Epithelial cell of proximal tubule (primary cell): ENCODE measurements around the gene GPC1. TPM values are rescaled to one million over a fixed set of nuclear protein-coding genes. Genes with fewer than 3 reads are reported as not detected.

Experiments
- DNase-seq: peaks from one replicate; pipeline ENCODE4 v3.0.0-alpha.2; 2011; ENCODE audit warnings: low read depth
- H3K4me3 ChIP-seq: 2 replicates; pipeline ENCODE4 v1.5.1; 2011; ENCODE audit warnings: low read depth, mild to moderate bottlenecking, low read length
- total RNA-seq: library from RNA; depleted of rRNA; stranded (reverse); fragments of >200 nt; gene quantifications from 2 replicates; pipeline ENCODE4 v1.2.3, GENCODE V29; 2015
- TF ChIP-seq, protein P1 (sequence below): conservative IDR thresholded peaks from 2 replicates; pipeline ENCODE4 v1.5.1; 2012; ENCODE audit warnings: low read depth, mild to moderate bottlenecking, low read length

Gene GPC1
- total RNA-seq, 1 donor from 2014 or later, result 45.4 TPM

- TF ChIP-seq, protein P1, sequence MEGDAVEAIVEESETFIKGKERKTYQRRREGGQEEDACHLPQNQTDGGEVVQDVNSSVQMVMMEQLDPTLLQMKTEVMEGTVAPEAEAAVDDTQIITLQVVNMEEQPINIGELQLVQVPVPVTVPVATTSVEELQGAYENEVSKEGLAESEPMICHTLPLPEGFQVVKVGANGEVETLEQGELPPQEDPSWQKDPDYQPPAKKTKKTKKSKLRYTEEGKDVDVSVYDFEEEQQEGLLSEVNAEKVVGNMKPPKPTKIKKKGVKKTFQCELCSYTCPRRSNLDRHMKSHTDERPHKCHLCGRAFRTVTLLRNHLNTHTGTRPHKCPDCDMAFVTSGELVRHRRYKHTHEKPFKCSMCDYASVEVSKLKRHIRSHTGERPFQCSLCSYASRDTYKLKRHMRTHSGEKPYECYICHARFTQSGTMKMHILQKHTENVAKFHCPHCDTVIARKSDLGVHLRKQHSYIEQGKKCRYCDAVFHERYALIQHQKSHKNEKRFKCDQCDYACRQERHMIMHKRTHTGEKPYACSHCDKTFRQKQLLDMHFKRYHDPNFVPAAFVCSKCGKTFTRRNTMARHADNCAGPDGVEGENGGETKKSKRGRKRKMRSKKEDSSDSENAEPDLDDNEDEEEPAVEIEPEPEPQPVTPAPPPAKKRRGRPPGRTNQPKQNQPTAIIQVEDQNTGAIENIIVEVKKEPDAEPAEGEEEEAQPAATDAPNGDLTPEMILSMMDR, result no peak
- no peak overlapping the region for H3K4me3 ChIP-seq
- DNase-seq, result no peak
Observed at GRCh38 chr2:240418311-240418710, 17.2 kb upstream of the GPC1 start.

DNA sequence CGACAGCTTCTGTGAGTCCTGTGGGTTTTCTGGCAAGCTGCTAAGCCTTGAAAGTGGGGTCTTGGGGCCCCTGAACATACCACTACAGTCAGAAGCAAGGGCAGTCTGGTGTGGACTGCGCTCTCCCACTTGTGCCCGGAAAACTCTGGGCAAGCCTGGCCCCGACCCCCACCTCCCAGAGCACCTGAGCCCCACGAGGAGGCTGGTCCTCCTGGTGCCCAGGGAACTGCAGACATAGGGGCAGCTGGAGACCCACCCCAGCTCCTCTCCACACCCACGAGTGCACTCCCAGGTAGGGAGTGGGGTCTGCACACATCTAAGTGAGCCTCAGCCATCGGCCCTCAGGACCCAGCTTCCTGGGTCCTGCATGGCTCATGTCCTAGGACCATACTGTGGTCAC lies 16.2 kb upstream of the GPC1 start:
- TF ChIP-seq, protein P1, result no peak
- H3K4me3 ChIP-seq, result no peak overlapping the region
- no peak for DNase-seq

DNA sequence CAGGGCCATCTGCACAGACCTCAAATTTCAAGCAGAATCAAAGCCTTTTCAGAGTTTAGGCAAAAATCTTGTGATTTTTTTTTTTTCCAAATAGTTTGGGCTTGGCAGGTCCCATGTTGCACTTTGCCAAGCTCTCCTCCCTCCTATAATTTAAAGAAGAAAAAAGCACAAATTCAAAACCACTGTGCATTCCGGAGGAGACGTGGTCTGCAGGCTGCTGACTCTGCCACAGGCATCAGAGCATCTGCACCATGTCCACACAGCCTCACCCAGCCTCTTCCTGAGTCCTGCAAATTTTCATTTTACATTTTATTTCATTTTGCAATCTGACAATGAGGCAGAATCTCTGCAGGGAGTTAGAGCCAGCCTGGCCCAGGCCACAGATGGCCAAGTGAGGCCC lies 15.7 kb upstream of the GPC1 start:
- no peak for DNase-seq
- TF ChIP-seq, protein P1, result no peak

GRCh38 chr2:240420206-240421104 lies 15.0 kb upstream of the GPC1 start:
- DNase-seq, result no peak
- H3K4me3 ChIP-seq, result no peak overlapping the region
- TF ChIP-seq, protein P1, result no peak

More for the DNA sequence above, 15.7 kb upstream of the GPC1 start:
- no peak overlapping the region for H3K4me3 ChIP-seq

GRCh38 chr2:240421381-240421780 lies 14.1 kb upstream of the GPC1 start:
- DNase-seq, result no peak
- no peak overlapping the region for H3K4me3 ChIP-seq
- TF ChIP-seq, protein P1, result no peak

DNA sequence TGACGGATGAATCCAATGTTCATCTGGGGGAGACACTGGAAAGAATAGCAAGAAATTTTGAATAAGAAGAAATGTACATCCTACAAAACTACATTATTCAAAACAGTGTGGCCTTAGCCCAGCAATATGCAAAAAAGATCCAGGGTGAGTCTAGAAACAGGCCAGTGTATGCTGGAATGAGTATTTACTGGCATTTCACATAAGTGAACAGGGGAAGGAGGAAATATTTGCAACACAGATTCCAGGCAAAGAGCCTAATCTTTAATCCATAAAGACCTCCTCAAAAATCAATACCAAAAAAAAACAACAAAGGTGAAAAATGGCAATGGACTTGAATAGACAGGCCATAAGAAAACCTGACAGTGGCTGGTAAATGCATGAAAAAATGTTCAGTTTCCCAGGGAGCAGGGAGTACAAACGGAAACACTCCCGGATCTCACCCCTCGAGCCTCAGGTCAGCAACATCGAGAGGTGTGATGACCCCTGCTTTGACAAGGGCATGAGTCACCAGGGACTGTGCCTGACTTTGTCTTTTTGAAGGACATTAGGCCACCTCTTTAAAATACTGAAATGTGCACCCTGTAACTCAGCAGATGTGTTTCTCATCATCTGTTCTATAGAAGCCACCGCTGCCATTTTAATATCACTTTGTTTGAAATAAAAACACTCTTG lies 12.7 kb upstream of the GPC1 start:
- DNase-seq, result no peak
- TF ChIP-seq, protein P1, result no peak
- H3K4me3 ChIP-seq, result no peak overlapping the region
